Tibial artery (tissue), 4 donors: Measurements from ENCODE around the gene STIMATE.

Experiments
- DNase-seq, 2 donors: peaks; one replicate each; pipeline ENCODE4 v3.0.0-alpha.2; 2019
- H3K27ac ChIP-seq, 2 donors: fragments of 200-600 bp; sonication (generic) in 1 of 2; 1 replicate in 1 of 2; 2 replicates in 1 of 2; pipeline ENCODE4 v1.5.1; 2018 to 2019; ENCODE audit warnings: mild to moderate bottlenecking in 1 of 2
- H3K27me3 ChIP-seq, 2 donors: fragments of 200-600 bp; sonication (generic) in 1 of 2; one replicate each; pipeline versions ENCODE4 v1.5.1 to v1.6.0; 2016 to 2019
- H3K36me3 ChIP-seq, 3 donors: fragments of 200-600 bp; sonication (generic) in 2 of 3; one replicate each; pipeline ENCODE4 v1.5.1; 2016 to 2019; ENCODE audit warnings: mild to moderate bottlenecking in 2 of 3
- H3K4me1 ChIP-seq, 4 donors: fragments of 200-600 bp; sonication (generic) in 2 of 4; 1 replicate in 3 of 4; 2 replicates in 1 of 4; pipeline ENCODE4 v1.5.1; 2016 to 2019
- H3K4me3 ChIP-seq, 2 donors: fragments of 200-600 bp; sonication (generic) in 1 of 2; 1 replicate in 1 of 2; 2 replicates in 1 of 2; pipeline ENCODE4 v1.5.1; 2018 to 2019; ENCODE audit warnings: mild to moderate bottlenecking in 2 of 2
- H3K9me3 ChIP-seq, 3 donors: fragments of 200-600 bp; sonication (generic) in 1 of 3; one replicate each; pipeline ENCODE4 v1.5.1; 2016 to 2019
- CTCF ChIP-seq, 2 experiments: fragments of 200-600 bp in 1 of 2; fragments of 450-650 bp in 1 of 2; IDR thresholded peaks; one replicate each; pipeline ENCODE4 v1.5.1; 2017 to 2019; ENCODE audit warnings: antibody characterized with exemption in 2 of 2, mild to moderate bottlenecking in 1 of 2, moderate library complexity in 1 of 2
- intact Hi-C: fragments of 100-400 bp; cut with DNase I; formaldehyde crosslinking; loops from one replicate; pipeline ENCODE4 v1.15.0; 2023; ENCODE audit warnings: low total_unique reads

STIMATE gene

GRCh38 chr3:52870471-52870870 is 26.9 kb downstream of the STIMATE start:
- no peak for TF ChIP-seq CTCF (IDR thresholded peaks at IDR 0.05)
- no peak for DNase-seq
- intact Hi-C loops: no loop called here

GRCh38 chr3:52866427-52866826 is 30.9 kb downstream of the STIMATE start:
- Histone ChIP-seq H3K27ac (no peak overlapping the region), H3K4me3 (no peak overlapping the region), H3K27me3 (no peaks in the 10 kb centered on the region), H3K4me1 (no peaks in the 10 kb centered on the region), H3K9me3 (no peaks in the 10 kb centered on the region), H3K36me3 (peaks cover 0 to 5% (median 5%) of the 10 kb centered on the region in 3 donors)
- DNase-seq: no peak
- TF ChIP-seq CTCF (IDR thresholded peaks at IDR 0.05): no peak
- intact Hi-C loops: no loop called here

More at GRCh38 chr3:52870471-52870870, 26.9 kb downstream of the STIMATE start:
- H3K9me3 ChIP-seq: no peaks in the 10 kb centered on the region
- no peaks in the 10 kb centered on the region for H3K27me3 ChIP-seq
- no peak overlapping the region for H3K4me3 ChIP-seq
- H3K27ac ChIP-seq: no peak overlapping the region
- H3K36me3 ChIP-seq: peaks cover 0 to 5% (median 0%) of the 10 kb centered on the region in 3 donors
- H3K4me1 ChIP-seq: peaks cover 0 to 18% (median 2%) of the 10 kb centered on the region in 4 donors

GRCh38 chr3:52865994-52866393 is 31.4 kb downstream of the STIMATE start:
- TF ChIP-seq CTCF (IDR thresholded peaks at IDR 0.05): no peak
- intact Hi-C loops: no loop called here
- DNase-seq: no peak
- H3K27ac ChIP-seq: no peak overlapping the region
- H3K4me1 ChIP-seq: no peaks in the 10 kb centered on the region
- peaks cover 0 to 10% (median 5%) of the 10 kb centered on the region in 3 donors for H3K36me3 ChIP-seq
- no peak overlapping the region for H3K4me3 ChIP-seq
- H3K27me3 ChIP-seq: no peaks in the 10 kb centered on the region
- no peaks in the 10 kb centered on the region for H3K9me3 ChIP-seq

- H3K27me3 ChIP-seq: no peaks in the 10 kb centered on the region
- H3K4me1 ChIP-seq: no peaks in the 10 kb centered on the region
- H3K9me3 ChIP-seq: no peaks in the 10 kb centered on the region
- no peak overlapping the region for H3K4me3 ChIP-seq
- no peak overlapping the region for H3K27ac ChIP-seq
- DNase-seq: no peak
- TF ChIP-seq CTCF (IDR thresholded peaks at IDR 0.05): no peak
- H3K36me3 ChIP-seq: peaks cover 0 to 19% (median 0%) of the 10 kb centered on the region in 3 donors
- intact Hi-C loops: no loop called here
These were observed 37.0 kb downstream of the STIMATE start for GRCh38 chr3:52860424-52860768.

GRCh38 chr3:52859686-52860423 is 37.5 kb downstream of the STIMATE start:
- no peak for DNase-seq
- H3K4me1 ChIP-seq: no peaks in the 10 kb centered on the region
- H3K36me3 ChIP-seq: peaks cover 0 to 24% (median under 1%) of the 10 kb centered on the region in 3 donors
- H3K27me3 ChIP-seq: no peaks in the 10 kb centered on the region
- no peak for TF ChIP-seq CTCF (IDR thresholded peaks at IDR 0.05)
- no peaks in the 10 kb centered on the region for H3K9me3 ChIP-seq
- H3K4me3 ChIP-seq: no peak overlapping the region
- no peak overlapping the region for H3K27ac ChIP-seq
- intact Hi-C loops: loop anchor here (10.0 kb wide), 1 partner anchor 215 kb away; no protein-coding TSS in a partner anchor
